NCI-H2107 (cell line): ENCODE data around the gene ANKRD61.
"Not testable (repeated sequence)": the region's sequence is repeated elsewhere in the genome, so short reads cannot be mapped to it uniquely, and the experiment has no call there.

ENCODE experiments used
- DNase-seq: peaks from one replicate; lab custom pipeline; 2025; lab: John Stamatoyannopoulos, UW

ANKRD61 gene

GRCh38 chr7:6030988-6031387 is at the start of gene ANKRD61:
Gene ANKRD61 (plus strand): TSS chr7:6031376. CDS start chr7:6031376, 0 bp downstream.
- DNase-seq = no peak

GRCh38 chr7:5987061-5987460 is 44.1 kb upstream of the ANKRD61 start:
- DNase-seq = not testable (repeated sequence)

GRCh38 chr7:5997210-5997808 is 33.9 kb upstream of the ANKRD61 start:
- DNase-seq = peak; percentile 33

- no peak for DNase-seq
Observed at GRCh38 chr7:6007386-6007785, 23.8 kb upstream of the ANKRD61 start.

- DNase-seq = not testable (repeated sequence)
Observed at GRCh38 chr7:6007835-6008590, 23.2 kb upstream of the ANKRD61 start.

- peak; percentile 99 for DNase-seq
Observed at GRCh38 chr7:6008668-6009611, 22.2 kb upstream of the ANKRD61 start, which contains the start of the genes AIMP2 and PMS2. Gene AIMP2 (plus strand): TSS chr7:6009272. CDS start chr7:6009364, 92 bp downstream. Gene PMS2 (minus strand): TSS chr7:6009049. CDS start chr7:6009019, 30 bp downstream.

- not testable (repeated sequence) for DNase-seq
Observed at GRCh38 chr7:6010370-6010769, 20.8 kb upstream of the ANKRD61 start.

GRCh38 chr7:6011541-6011940 is 19.6 kb upstream of the ANKRD61 start:
- DNase-seq = no peak

GRCh38 chr7:6012355-6013104 is 18.6 kb upstream of the ANKRD61 start:
- DNase-seq = no peak

GRCh38 chr7:6015917-6016652 is 15.1 kb upstream of the ANKRD61 start:
- DNase-seq = peak; percentile 94

GRCh38 chr7:6016653-6016966 is 14.6 kb upstream of the ANKRD61 start:
- DNase-seq = no peak

- peak; percentile 55 for DNase-seq
Observed at GRCh38 chr7:6020371-6021286, 10.5 kb upstream of the ANKRD61 start.

- DNase-seq = no peak
Observed at GRCh38 chr7:6022707-6023106, 8.5 kb upstream of the ANKRD61 start.

GRCh38 chr7:6023974-6024435 is 7.2 kb upstream of the ANKRD61 start:
- DNase-seq = no peak

- DNase-seq = peak; percentile 33
Observed at GRCh38 chr7:6026011-6026819, 5.0 kb upstream of the ANKRD61 start.

- DNase-seq = no peak
Observed at GRCh38 chr7:6026820-6027311, 4.3 kb upstream of the ANKRD61 start.

- no peak for DNase-seq
Observed at GRCh38 chr7:6027806-6028365, 3.3 kb upstream of the ANKRD61 start.

GRCh38 chr7:6028563-6028962 is 2.6 kb upstream of the ANKRD61 start:
- DNase-seq = no peak
